OCI-LY3 (cell line): ENCODE results near the gene PLCXD1.

Source experiments
- EZH2phosphoT487 ChIP-seq: fragments of 200-600 bp; shearing (Covaris generic); IDR thresholded peaks from 2 replicates; pipeline ENCODE4 v1.6.1; 2018; ENCODE audit warnings: antibody characterized with exemption, mixed run types, low read depth
- TF ChIP-seq, protein P1 (sequence below): fragments of 200-600, 300-600 bp; sonication (generic); IDR thresholded peaks from 2 replicates; pipeline ENCODE4 v1.5.1; 2014; ENCODE audit warnings: antibody characterized with exemption, low read length, low read depth

DNA sequence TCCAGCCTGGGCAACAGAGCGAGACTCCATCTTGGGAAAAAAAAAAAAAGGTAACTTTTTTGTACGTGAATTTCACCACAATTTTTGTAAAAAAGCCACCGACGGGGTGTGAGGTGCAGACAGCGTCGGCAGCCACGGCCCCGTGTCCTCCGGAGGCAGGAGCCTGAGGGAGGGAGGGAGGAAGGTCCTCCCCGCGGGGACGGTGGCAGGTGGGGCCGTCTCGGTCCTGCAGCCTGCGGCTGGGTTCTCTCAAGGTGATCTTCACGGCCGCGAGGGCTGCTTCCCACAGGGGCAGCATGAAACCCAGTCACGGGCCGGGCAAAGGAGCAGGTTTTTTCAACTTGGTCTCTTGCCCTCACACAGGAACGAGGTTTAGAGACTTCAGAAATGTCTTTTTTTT is 14.0 kb downstream of the PLCXD1 start:
- TF ChIP-seq, protein P1, sequence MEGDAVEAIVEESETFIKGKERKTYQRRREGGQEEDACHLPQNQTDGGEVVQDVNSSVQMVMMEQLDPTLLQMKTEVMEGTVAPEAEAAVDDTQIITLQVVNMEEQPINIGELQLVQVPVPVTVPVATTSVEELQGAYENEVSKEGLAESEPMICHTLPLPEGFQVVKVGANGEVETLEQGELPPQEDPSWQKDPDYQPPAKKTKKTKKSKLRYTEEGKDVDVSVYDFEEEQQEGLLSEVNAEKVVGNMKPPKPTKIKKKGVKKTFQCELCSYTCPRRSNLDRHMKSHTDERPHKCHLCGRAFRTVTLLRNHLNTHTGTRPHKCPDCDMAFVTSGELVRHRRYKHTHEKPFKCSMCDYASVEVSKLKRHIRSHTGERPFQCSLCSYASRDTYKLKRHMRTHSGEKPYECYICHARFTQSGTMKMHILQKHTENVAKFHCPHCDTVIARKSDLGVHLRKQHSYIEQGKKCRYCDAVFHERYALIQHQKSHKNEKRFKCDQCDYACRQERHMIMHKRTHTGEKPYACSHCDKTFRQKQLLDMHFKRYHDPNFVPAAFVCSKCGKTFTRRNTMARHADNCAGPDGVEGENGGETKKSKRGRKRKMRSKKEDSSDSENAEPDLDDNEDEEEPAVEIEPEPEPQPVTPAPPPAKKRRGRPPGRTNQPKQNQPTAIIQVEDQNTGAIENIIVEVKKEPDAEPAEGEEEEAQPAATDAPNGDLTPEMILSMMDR, result no peak
- TF ChIP-seq EZH2phosphoT487, result no peak
